ENCODE measurements around the gene HENMT1.

DNA sequence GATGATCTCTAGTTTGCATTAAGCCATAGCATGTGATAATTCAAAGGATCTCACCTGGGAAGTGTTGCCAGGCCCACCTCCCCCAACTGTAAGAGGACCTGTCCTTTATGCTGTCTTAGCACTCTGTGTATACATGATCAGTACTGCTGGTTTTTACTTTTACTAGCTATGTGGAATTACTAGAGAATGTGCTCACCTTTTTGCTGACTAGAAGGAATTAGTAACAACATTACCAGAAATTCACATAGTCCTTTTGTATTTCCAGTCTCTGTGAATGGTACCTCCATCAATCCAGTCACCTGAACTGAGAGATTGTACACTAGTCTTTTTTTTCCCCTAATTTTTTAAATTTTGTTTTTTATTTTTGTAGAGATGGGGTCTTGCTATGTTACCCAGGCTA lies 54.4 kb downstream of the HENMT1 start:
- TF ChIP-seq, protein P1, sequence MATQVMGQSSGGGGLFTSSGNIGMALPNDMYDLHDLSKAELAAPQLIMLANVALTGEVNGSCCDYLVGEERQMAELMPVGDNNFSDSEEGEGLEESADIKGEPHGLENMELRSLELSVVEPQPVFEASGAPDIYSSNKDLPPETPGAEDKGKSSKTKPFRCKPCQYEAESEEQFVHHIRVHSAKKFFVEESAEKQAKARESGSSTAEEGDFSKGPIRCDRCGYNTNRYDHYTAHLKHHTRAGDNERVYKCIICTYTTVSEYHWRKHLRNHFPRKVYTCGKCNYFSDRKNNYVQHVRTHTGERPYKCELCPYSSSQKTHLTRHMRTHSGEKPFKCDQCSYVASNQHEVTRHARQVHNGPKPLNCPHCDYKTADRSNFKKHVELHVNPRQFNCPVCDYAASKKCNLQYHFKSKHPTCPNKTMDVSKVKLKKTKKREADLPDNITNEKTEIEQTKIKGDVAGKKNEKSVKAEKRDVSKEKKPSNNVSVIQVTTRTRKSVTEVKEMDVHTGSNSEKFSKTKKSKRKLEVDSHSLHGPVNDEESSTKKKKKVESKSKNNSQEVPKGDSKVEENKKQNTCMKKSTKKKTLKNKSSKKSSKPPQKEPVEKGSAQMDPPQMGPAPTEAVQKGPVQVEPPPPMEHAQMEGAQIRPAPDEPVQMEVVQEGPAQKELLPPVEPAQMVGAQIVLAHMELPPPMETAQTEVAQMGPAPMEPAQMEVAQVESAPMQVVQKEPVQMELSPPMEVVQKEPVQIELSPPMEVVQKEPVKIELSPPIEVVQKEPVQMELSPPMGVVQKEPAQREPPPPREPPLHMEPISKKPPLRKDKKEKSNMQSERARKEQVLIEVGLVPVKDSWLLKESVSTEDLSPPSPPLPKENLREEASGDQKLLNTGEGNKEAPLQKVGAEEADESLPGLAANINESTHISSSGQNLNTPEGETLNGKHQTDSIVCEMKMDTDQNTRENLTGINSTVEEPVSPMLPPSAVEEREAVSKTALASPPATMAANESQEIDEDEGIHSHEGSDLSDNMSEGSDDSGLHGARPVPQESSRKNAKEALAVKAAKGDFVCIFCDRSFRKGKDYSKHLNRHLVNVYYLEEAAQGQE (IDR thresholded peaks at IDR 0.05; ENCODE audit: low read depth), result no peak
- TF ChIP-seq YY1 (IDR thresholded peaks at IDR 0.05; ENCODE audit: low read depth), result no peak
- TF ChIP-seq EP300 (IDR thresholded peaks at IDR 0.05; ENCODE audit: borderline replicate concordance), result no peak
- TF ChIP-seq, protein P2, sequence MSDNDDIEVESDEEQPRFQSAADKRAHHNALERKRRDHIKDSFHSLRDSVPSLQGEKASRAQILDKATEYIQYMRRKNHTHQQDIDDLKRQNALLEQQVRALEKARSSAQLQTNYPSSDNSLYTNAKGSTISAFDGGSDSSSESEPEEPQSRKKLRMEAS (IDR thresholded peaks at IDR 0.05), result no peak
- no peak for TF ChIP-seq RAD21 (IDR thresholded peaks at IDR 0.05; ENCODE audit: low read depth)
- TF ChIP-seq, protein P3, sequence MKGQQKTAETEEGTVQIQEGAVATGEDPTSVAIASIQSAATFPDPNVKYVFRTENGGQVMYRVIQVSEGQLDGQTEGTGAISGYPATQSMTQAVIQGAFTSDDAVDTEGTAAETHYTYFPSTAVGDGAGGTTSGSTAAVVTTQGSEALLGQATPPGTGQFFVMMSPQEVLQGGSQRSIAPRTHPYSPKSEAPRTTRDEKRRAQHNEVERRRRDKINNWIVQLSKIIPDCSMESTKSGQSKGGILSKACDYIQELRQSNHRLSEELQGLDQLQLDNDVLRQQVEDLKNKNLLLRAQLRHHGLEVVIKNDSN (IDR thresholded peaks at IDR 0.05), result no peak
- no peak for TF ChIP-seq TAF1 (IDR thresholded peaks at IDR 0.05; ENCODE audit: low read depth)
